ENCODE results near the gene GNB2. TPM values are rescaled to one million over a fixed set of nuclear protein-coding genes. Genes with fewer than 3 reads are reported as not detected.

GNB2 gene
- total RNA-seq, 1 experiment from 2014 or later = 174 TPM

- Histone ChIP-seq H4K5ac (ENCODE audit: insufficient read length, low read depth, low read length) (no peak overlapping the region), H3K4me2 (ENCODE audit: insufficient read depth, insufficient read length, low read length) (no peak overlapping the region), H3K18ac (ENCODE audit: insufficient read length, low read depth, low read length) (no peak overlapping the region), H3K4me1 (ENCODE audit: insufficient read depth, low read length) (no peaks in the 10 kb centered on the region), H2BK5ac (ENCODE audit: insufficient read length, low read length) (no peak overlapping the region), H4K20me1 (ENCODE audit: control insufficient read depth, insufficient read depth, insufficient read length) (no peaks in the 10 kb centered on the region), H2AFZ (ENCODE audit: low read length) (no peak overlapping the region), H3T11ph (ENCODE audit: low read length) (no peak overlapping the region), H3K9ac (ENCODE audit: extremely low read depth, insufficient read length, low read length) (no peak overlapping the region), H3K79me2 (ENCODE audit: insufficient read depth, low read length) (peaks cover 3% of the 10 kb centered on the region; the same call in 1 of the 2 replicates), H3K14ac (ENCODE audit: insufficient read depth, low read length) (no peak overlapping the region), H3K79me1 (ENCODE audit: insufficient read depth, low read depth, low read length, poor library complexity, severe bottlenecking) (no peaks in the 10 kb centered on the region), H4K8ac (replicated peaks; ENCODE audit: insufficient read length, low read depth, low read length) (no peak overlapping the region), H3K23ac (ENCODE audit: insufficient read length, low read depth, low read length) (no peak overlapping the region), H2BK20ac (ENCODE audit: low read depth, low read length, poor library complexity, severe bottlenecking) (no peak overlapping the region), H3K27ac (ENCODE audit: insufficient read length, low read depth, low read length) (no peak overlapping the region), H2AK5ac (ENCODE audit: insufficient read length, low read length) (no peak overlapping the region), H3K9me3 (ENCODE audit: control insufficient read depth, low read depth, low read length) (no peaks in the 10 kb centered on the region), H2BK12ac (ENCODE audit: insufficient read length, low read depth, low read length) (no peak overlapping the region), H3K56ac (ENCODE audit: insufficient read length, low read depth, low read length) (no peak overlapping the region), H4K91ac (ENCODE audit: insufficient read length, low read depth, low read length) (no peak overlapping the region), H3K4ac (ENCODE audit: low read depth, low read length) (no peak overlapping the region), H3K23me2 (ENCODE audit: insufficient read length, low read depth, low read length, poor library complexity, severe bottlenecking) (no peaks in the 10 kb centered on the region), H2BK15ac (ENCODE audit: low read depth, low read length) (no peak overlapping the region), H3K27me3 (ENCODE audit: insufficient read depth, low read length) (no peaks in the 10 kb centered on the region), H2BK120ac (ENCODE audit: low read depth, low read length, poor library complexity, severe bottlenecking) (no peak overlapping the region)
- no peaks in the 10 kb centered on the region for H3K27me3 Mint-ChIP-seq (ENCODE audit: low read depth)
- peaks cover under 1 to 18% of the 10 kb centered on the region in 2 experiments for H3K4me1 Mint-ChIP-seq
- no peak for TF ChIP-seq CTCF (conservative IDR thresholded peaks at IDR 0.05)
- no peak overlapping the region for H3K27ac Mint-ChIP-seq
- no peaks in the 10 kb centered on the region for H3K9me3 Mint-ChIP-seq
- H3K36me3 Mint-ChIP-seq (ENCODE audit: insufficient read depth in 1 of 3, low read depth in 3 of 3) = peaks cover 30 to 83% (median 75%) of the 10 kb centered on the region in 3 experiments
- DNase-seq = no peak
- no peak overlapping the region for H3K4me3 Mint-ChIP-seq
- no CpG with 5 or more reads among the region's 16 CpGs for WGBS (ENCODE audit: extremely low coverage, insufficient read length, low lambda C conversion rate)
Observed at GRCh38 chr7:100684534-100685042, 11.0 kb downstream of the GNB2 start.
